Endothelial cell of umbilical vein (primary cell): ENCODE data around the gene CDCP1. TPM values are rescaled to one million over a fixed set of nuclear protein-coding genes. Genes with fewer than 3 reads are reported as not detected.

Source experiments
- BruUV-seq: library from RNA; stranded (reverse); fragments of 400-500 nt; replicated peaks from 2 replicates; lab custom pipeline; 2021; lab: Mats Ljungman, UMichigan
- CTCF ChIA-PET: fragments of 300-600, 350-600 bp; sonication (Branson Sonifier 250); formaldehyde crosslinking; loops from one replicate; lab custom pipeline; 2021; ENCODE audit warnings: antibody characterized with exemption, inconsistent platforms; lab: Charles Lee
- POLR2A ChIA-PET: fragments of 300-600, 350-600 bp; sonication (Branson Sonifier 250); formaldehyde crosslinking; loops from one replicate; lab custom pipeline; 2021; ENCODE audit warnings: antibody characterized with exemption, inconsistent platforms; lab: Charles Lee
- DNase-seq: peaks from one replicate; pipeline ENCODE4 v3.0.0-alpha.2; 2011; ENCODE audit warnings: low read depth, low spot score
- FAIRE-seq: peaks from 2 replicates; lab custom pipeline; 2011; peaks lifted over from hg19 to GRCh38; lab: Jason Lieb, UNC
- H2AFZ ChIP-seq: 2 replicates; pipeline ENCODE4 v1.6.0; 2012; ENCODE audit warnings: low read depth, low read length, control low read depth, inconsistent platforms
- H3K27ac ChIP-seq: 2 replicates; pipeline ENCODE4 v1.5.1; 2011; ENCODE audit warnings: low read depth, mild to moderate bottlenecking, control low read depth, low read length, moderate library complexity; ENCODE audit not compliant: insufficient read depth
- H3K27me3 ChIP-seq, 2 experiments: 2 replicates each; pipeline versions ENCODE4 v1.6.0 to v1.6.1; 2011; ENCODE audit warnings: low read length in 2 of 2, mixed read lengths in 1 of 2; ENCODE audit not compliant: control insufficient read depth in 2 of 2, insufficient read depth in 2 of 2
- H3K36me3 ChIP-seq, 2 experiments: 2 replicates in 1 of 2; 3 replicates in 1 of 2; pipeline ENCODE4 v1.5.1; 2011; ENCODE audit warnings: low read length in 2 of 2, mild to moderate bottlenecking in 1 of 2, moderate library complexity in 1 of 2; ENCODE audit not compliant: control insufficient read depth in 2 of 2, insufficient read depth in 2 of 2; ENCODE audit errors: extremely low read depth in 1 of 2
- H3K4me1 ChIP-seq: 3 replicates; pipeline ENCODE4 v1.5.1; 2011; ENCODE audit warnings: mild to moderate bottlenecking, low read length; ENCODE audit not compliant: control insufficient read depth, insufficient read depth; ENCODE audit errors: extremely low read depth
- H3K4me2 ChIP-seq: 2 replicates; pipeline ENCODE4 v1.6.1; 2011; ENCODE audit warnings: low read length, control low read depth, mixed read lengths; ENCODE audit not compliant: insufficient read depth
- H3K4me3 ChIP-seq, 3 experiments: fragments of 200-600 bp in 1 of 3; sonication (generic), shearing (Covaris generic) in 1 of 3; replicated peaks in 1 of 3; 2 replicates each; pipeline ENCODE4 v1.5.1; 2011 to 2016; ENCODE audit warnings: control low read depth in 3 of 3, low read length in 3 of 3, mild to moderate bottlenecking in 2 of 3, inconsistent platforms in 1 of 3, low read depth in 1 of 3, moderate library complexity in 1 of 3; ENCODE audit not compliant: insufficient read depth in 1 of 3
- H3K79me2 ChIP-seq: 2 replicates; pipeline ENCODE4 v1.6.0; 2012; ENCODE audit warnings: low read length, inconsistent platforms; ENCODE audit not compliant: control insufficient read depth, insufficient read depth
- H3K9ac ChIP-seq: replicated peaks from 2 replicates; pipeline ENCODE3; 2011; ENCODE audit warnings: low read length, control low read depth; ENCODE audit not compliant: insufficient read depth; ENCODE audit errors: extremely low read depth
- H3K9me1 ChIP-seq: replicated peaks from 3 replicates; pipeline ENCODE4 v1.6.0; 2011; ENCODE audit warnings: mild to moderate bottlenecking, low read length; ENCODE audit not compliant: control insufficient read depth, insufficient read depth; ENCODE audit errors: extremely low read depth
- H3K9me3 ChIP-seq: replicated peaks from 2 replicates; pipeline ENCODE4 v1.5.1; 2012; ENCODE audit warnings: low read length, inconsistent platforms; ENCODE audit not compliant: control insufficient read depth, insufficient read depth
- H4K20me1 ChIP-seq: replicated peaks from 2 replicates; pipeline ENCODE3; 2011; ENCODE audit warnings: mild to moderate bottlenecking, low read length; ENCODE audit not compliant: control insufficient read depth, insufficient read depth; ENCODE audit errors: extremely low read depth
- CTCF ChIP-seq, 2 donors: IDR thresholded peaks; 1 replicate in 1 of 2; 2 replicates in 1 of 2; pipeline ENCODE4 v1.5.1; 2011; ENCODE audit warnings: low read length in 2 of 2, mild to moderate bottlenecking in 2 of 2, moderate library complexity in 2 of 2, control low read depth in 1 of 2, inconsistent platforms in 1 of 2, low read depth in 1 of 2; ENCODE audit not compliant: insufficient read depth in 1 of 2; ENCODE audit errors: extremely low read depth in 1 of 2
- EZH2 ChIP-seq: IDR thresholded peaks from 2 replicates; pipeline ENCODE4 v1.6.1; 2012; ENCODE audit warnings: borderline replicate concordance, low read depth, mild to moderate bottlenecking, moderate library complexity, low read length, inconsistent platforms; ENCODE audit not compliant: severe bottlenecking
- FOS ChIP-seq: IDR thresholded peaks from 2 replicates; pipeline ENCODE4 v1.6.1; 2011; ENCODE audit warnings: mild to moderate bottlenecking, low read length, moderate library complexity, borderline replicate concordance; ENCODE audit not compliant: insufficient read depth
- GATA2 ChIP-seq: IDR thresholded peaks from 2 replicates; pipeline ENCODE4 v1.7.0; 2011; ENCODE audit warnings: low read depth, mild to moderate bottlenecking, moderate library complexity, mixed read lengths, low read length; ENCODE audit not compliant: insufficient read length, insufficient read depth
- JUN ChIP-seq: IDR thresholded peaks from 2 replicates; pipeline ENCODE4 v1.6.1; 2011; ENCODE audit warnings: borderline replicate concordance, low read depth; ENCODE audit not compliant: insufficient read length, insufficient read depth
- MYC ChIP-seq: IDR thresholded peaks from one replicate; pipeline ENCODE4 v1.6.1; 2011; ENCODE audit warnings: mild to moderate bottlenecking, low read depth, low read length
- POLR2A ChIP-seq: IDR thresholded peaks from 2 replicates; pipeline ENCODE4 v1.6.1; 2012; ENCODE audit warnings: low read depth, mild to moderate bottlenecking, control low read depth, low read length
- POLR2AphosphoS5 ChIP-seq: IDR thresholded peaks from 2 replicates; pipeline ENCODE4 v1.6.1; 2012; ENCODE audit warnings: low read depth, mild to moderate bottlenecking, control low read depth, low read length, moderate library complexity; ENCODE audit not compliant: insufficient read depth
- dilution Hi-C: fragments of 300-500 bp; cut with MboI; formaldehyde crosslinking; loops from one replicate; pipeline ENCODE4 v1.15.0; 2019; ENCODE audit warnings: low sequenced_read_pairs; ENCODE audit not compliant: extremely low pct_ligation_motif_present
- intact Hi-C: fragments of 100-400 bp; cut with micrococcal nuclease; formaldehyde crosslinking; loops from one replicate; pipeline ENCODE4 v1.10.0; 2022
- polyA plus RNA-seq, 4 experiments: library from polyadenylated mRNA; depleted of rRNA in 3 of 4; stranded (reverse) in 3 of 4; unstranded in 1 of 4; fragments of >200 nt; gene quantifications; 2 replicates each; pipeline versions ENCODE4 v1.2.1 to v1.2.3, GENCODE V29; 2011 to 2012; ENCODE audit warnings: missing spikeins in 1 of 4
- total RNA-seq: library from RNA; stranded (reverse); gene quantifications from 2 replicates; pipeline ENCODE4 v1.2.3, GENCODE V29; 2021
- TF ChIP-seq, protein P1 (sequence below): IDR thresholded peaks from 2 replicates; pipeline ENCODE4 v1.6.1; 2011; ENCODE audit not compliant: insufficient read depth, insufficient read length

CDCP1 gene
- total and polyA plus RNA-seq, 2 donors (not counting 3 experiments of a cell fraction or from before 2014, with no cell fraction given): 0.01 to 0.22 TPM

- H3K9ac ChIP-seq: peak overlapping the region; percentile 85
These were observed 22.3 kb upstream of the CDCP1 start for GRCh38 chr3:45168451-45168850.

More at GRCh38 chr3:45168451-45168850, 22.3 kb upstream of the CDCP1 start:
- Histone ChIP-seq H3K9me3 (no peaks in the 10 kb centered on the region), H3K4me3 (no peak overlapping the region), H3K36me3 (no peaks in the 10 kb centered on the region), H3K4me2 (no peak overlapping the region), H3K27ac (peak overlapping the region; percentile 97), H3K9me1 (no peaks in the 10 kb centered on the region), H3K79me2 (no peaks in the 10 kb centered on the region), H3K4me1 (peaks cover 22% of the 10 kb centered on the region), H2AFZ (no peak overlapping the region), H3K27me3 (no peaks in the 10 kb centered on the region), H4K20me1 (no peaks in the 10 kb centered on the region)
- FAIRE-seq (no peak), DNase-seq (no peak)
- no TSS peak for BruUV-seq
- no peak for TF ChIP-seq FOS
- no peak for TF ChIP-seq EZH2
- no peak for TF ChIP-seq MYC
- no peak for TF ChIP-seq POLR2A
- no peak for TF ChIP-seq JUN
- no peak for TF ChIP-seq POLR2AphosphoS5
- TF ChIP-seq CTCF (IDR thresholded peaks at IDR 0.05; ENCODE audit: extremely low read depth in 1 of 2, insufficient read depth in 1 of 2, low read depth in 1 of 2, low read length in 2 of 2): no peak
- TF ChIP-seq, protein P1, sequence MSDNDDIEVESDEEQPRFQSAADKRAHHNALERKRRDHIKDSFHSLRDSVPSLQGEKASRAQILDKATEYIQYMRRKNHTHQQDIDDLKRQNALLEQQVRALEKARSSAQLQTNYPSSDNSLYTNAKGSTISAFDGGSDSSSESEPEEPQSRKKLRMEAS: no peak
- no peak for TF ChIP-seq GATA2
- CTCF ChIA-PET: interaction anchor here (1.3 to 1.8 kb wide), 3 partner anchors 8 to 127 kb away, joined by 7 to 18 read pairs (median 7); no protein-coding TSS in a partner anchor
- dilution Hi-C loops (no loop called here), intact Hi-C loops (loop anchor here (5.0 kb wide), 1 partner anchor 499 kb away; no protein-coding TSS in a partner anchor)
- POLR2A ChIA-PET: no interaction called here
